LNCAP (cell line): Measurements from ENCODE around the gene RIOX2.

Experiments
- CTCF ChIP-seq: fragments of 450-650 bp; IDR thresholded peaks from 2 replicates; pipeline ENCODE4 v1.5.1; 2017; ENCODE audit warnings: mild to moderate bottlenecking

Gene RIOX2

GRCh38 chr3:98008855-98009254, 36.6 kb upstream of the RIOX2 start:
- no peak for TF ChIP-seq CTCF

GRCh38 chr3:98005438-98005837, 33.2 kb upstream of the RIOX2 start:
- TF ChIP-seq CTCF: no peak

- no peak for TF ChIP-seq CTCF
These were observed 32.5 kb upstream of the RIOX2 start for GRCh38 chr3:98004721-98005120.

GRCh38 chr3:98003306-98003969, 31.2 kb upstream of the RIOX2 start:
- no peak for TF ChIP-seq CTCF

GRCh38 chr3:98002717-98003116, 30.5 kb upstream of the RIOX2 start:
- no peak for TF ChIP-seq CTCF

GRCh38 chr3:97999994-98000393, 27.8 kb upstream of the RIOX2 start:
- TF ChIP-seq CTCF: no peak

- TF ChIP-seq CTCF: no peak
These were observed 26.9 kb upstream of the RIOX2 start for GRCh38 chr3:97999103-97999502.

GRCh38 chr3:97996988-97997387, 24.8 kb upstream of the RIOX2 start:
- no peak for TF ChIP-seq CTCF
